ENCODE measurements around the gene STC2. TPM values are rescaled to one million over a fixed set of nuclear protein-coding genes. Genes with fewer than 3 reads are reported as not detected.

Gene STC2
- total and polyA plus RNA-seq, 2 experiments from 2014 or later = 184 to 330 TPM

- 50 to 54% methylated on average over 9 to 14 of the region's 14 CpGs for WGBS, 2 experiments (ENCODE audit: low coverage in 1 of 2, low lambda C conversion rate in 2 of 2, missing lambda C conversion rate in 2 of 2)
- no peak for TF ChIP-seq EZH2phosphoT487 (IDR thresholded peaks at IDR 0.05; ENCODE audit: insufficient read depth, low read depth)
- TF ChIP-seq EZH2 (IDR thresholded peaks at IDR 0.05; ENCODE audit: insufficient read depth, poor library complexity, severe bottlenecking) = no peak
- no peak overlapping the region for H3K27ac ChIP-seq
- no peaks in the 10 kb centered on the region for H3K4me1 ChIP-seq (ENCODE audit: insufficient read depth)
- no peaks in the 10 kb centered on the region for H3F3A ChIP-seq (ENCODE audit: insufficient read depth)
- H3K9ac ChIP-seq = no peak overlapping the region
- peaks cover 50% of the 10 kb centered on the region for H3K27me3 ChIP-seq (replicated peaks; ENCODE audit: insufficient read depth)
- in situ Hi-C loops (cut with MboI) = loop anchor here (25.0 kb wide), 1 partner anchor 557 kb away; no protein-coding TSS in a partner anchor
- H3K4me3 ChIP-seq = no peak overlapping the region
- no peaks in the 10 kb centered on the region for H3K79me2 ChIP-seq (ENCODE audit: insufficient read depth)
- no peaks in the 10 kb centered on the region for H3K36me3 ChIP-seq (ENCODE audit: low read depth)
- no peak overlapping the region for H3K4me2 ChIP-seq (ENCODE audit: unreplicated experiment)
- H3K9me3 ChIP-seq (ENCODE audit: low read depth) = no peaks in the 10 kb centered on the region
- DNase-seq = no peak
- H2AFZ ChIP-seq = no peak overlapping the region
- no peaks in the 10 kb centered on the region for H3K9me2 ChIP-seq (ENCODE audit: insufficient read depth)
- no peaks in the 10 kb centered on the region for H4K20me1 ChIP-seq (ENCODE audit: insufficient read depth)
These were observed 59.3 kb downstream of the STC2 start for GRCh38 chr5:173268750-173269432.

GRCh38 chr5:173265433-173265832 lies 62.8 kb downstream of the STC2 start:
- no peaks in the 10 kb centered on the region for H3K36me3 ChIP-seq (ENCODE audit: low read depth)
- whole genome bisulfite sequencing, 2 experiments (ENCODE audit: low coverage in 1 of 2, low lambda C conversion rate in 2 of 2, missing lambda C conversion rate in 2 of 2) = 24 to 28% methylated on average over 8 to 10 of the region's 10 CpGs
- no peak overlapping the region for H2AFZ ChIP-seq
- H3K4me3 ChIP-seq = no peak overlapping the region
- no peaks in the 10 kb centered on the region for H3K9me3 ChIP-seq (ENCODE audit: low read depth)
- no peak overlapping the region for H3K27ac ChIP-seq
- no peak for TF ChIP-seq EZH2 (IDR thresholded peaks at IDR 0.05; ENCODE audit: insufficient read depth, poor library complexity, severe bottlenecking)
- no peak for TF ChIP-seq EZH2phosphoT487 (IDR thresholded peaks at IDR 0.05; ENCODE audit: insufficient read depth, low read depth)
- no peaks in the 10 kb centered on the region for H3K9me2 ChIP-seq (ENCODE audit: insufficient read depth)
- in situ Hi-C loops (cut with MboI) = loop anchor here (25.0 kb wide), 1 partner anchor 553 kb away; no protein-coding TSS in a partner anchor
- H3K4me1 ChIP-seq (ENCODE audit: insufficient read depth) = no peaks in the 10 kb centered on the region
- H4K20me1 ChIP-seq (ENCODE audit: insufficient read depth) = no peaks in the 10 kb centered on the region
- no peaks in the 10 kb centered on the region for H3K79me2 ChIP-seq (ENCODE audit: insufficient read depth)
- H3K9ac ChIP-seq = no peak overlapping the region
- DNase-seq = no peak
- no peak overlapping the region for H3K4me2 ChIP-seq (ENCODE audit: unreplicated experiment)
- H3K27me3 ChIP-seq (replicated peaks; ENCODE audit: insufficient read depth) = peaks cover 72% of the 10 kb centered on the region
- no peaks in the 10 kb centered on the region for H3F3A ChIP-seq (ENCODE audit: insufficient read depth)

Small RNA genes within 50 kb of the gene (microRNA-seq; reads per million reads assigned to microRNA genes)
- not detected for gene MIR8056 (ENCODE audit: borderline number of aligned reads)

Small RNA genes within 50 kb of the gene (small RNA-seq; reads per million reads assigned to genes)
- gene MIR8056 (ENCODE audit: low read depth, low replicate concordance) (not detected), gene RNA5SP200 (ENCODE audit: low read depth, low replicate concordance) (not detected), gene RNU6-500P (ENCODE audit: low read depth, low replicate concordance) (not detected)

Other genes starting within 250 kb of the STC2 start
- 7.3 and 14.1 TPM in 2 replicates for gene BNIP1, start 183.9 kb downstream of the STC2 start, total RNA-seq (2014; rRNA removed; shearing (Covaris generic))
- gene BNIP1, start 183.9 kb downstream of the STC2 start, polyA plus RNA-seq (2016; fragmentation: Nextera tagmentation; extraction: Ambion mirVana) = 13.7 and 15.7 TPM in 2 replicates
- gene NKX2-5, start 93.2 kb downstream of the STC2 start, total RNA-seq (2014; rRNA removed; shearing (Covaris generic)) = not detected in 2 replicates
- 0.11 TPM in 1 of 2 replicates, not detected in the other for gene NKX2-5, start 93.2 kb downstream of the STC2 start, polyA plus RNA-seq (2016; fragmentation: Nextera tagmentation; extraction: Ambion mirVana)